ENCODE data around the gene POLL. TPM values are rescaled to one million over a fixed set of nuclear protein-coding genes. Genes with fewer than 3 reads are reported as not detected.

The POLL gene
- total RNA-seq, 1 experiment from 2014 or later, result 46.2 TPM

DNA sequence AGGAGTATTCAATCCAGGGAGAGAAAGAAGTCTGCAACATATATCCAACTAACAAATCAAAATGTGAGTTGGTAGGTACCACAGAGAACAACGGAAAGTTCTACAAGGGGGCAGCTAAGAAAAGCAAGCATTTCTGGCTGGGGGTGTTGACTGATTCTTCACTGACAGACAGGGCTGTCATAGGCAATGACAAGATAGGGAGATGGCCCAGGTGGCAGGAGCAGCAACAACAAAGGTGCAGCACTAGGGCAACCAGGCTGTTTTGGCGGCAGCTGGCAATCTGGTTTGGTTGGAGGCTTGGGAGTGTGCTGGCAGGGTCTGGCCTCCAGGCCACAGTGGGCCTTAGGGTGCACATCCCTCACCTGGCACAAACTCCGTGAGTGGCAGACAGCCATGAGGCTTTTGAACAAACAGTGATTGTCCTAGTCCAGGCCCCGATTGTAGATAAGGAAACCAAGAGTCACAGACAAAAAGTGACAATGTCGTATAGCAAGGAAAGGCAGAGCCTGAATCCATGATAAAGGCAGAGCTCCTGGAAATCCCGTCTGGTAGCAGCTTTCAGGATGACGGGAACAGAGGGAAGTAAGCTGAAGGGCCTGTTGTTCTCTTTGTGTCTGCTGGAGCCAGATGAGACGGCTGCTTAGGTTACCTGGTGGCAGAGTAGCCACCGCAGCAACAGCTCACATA, 28.5 kb upstream of the POLL start (continued):
- TF ChIP-seq, protein P1, sequence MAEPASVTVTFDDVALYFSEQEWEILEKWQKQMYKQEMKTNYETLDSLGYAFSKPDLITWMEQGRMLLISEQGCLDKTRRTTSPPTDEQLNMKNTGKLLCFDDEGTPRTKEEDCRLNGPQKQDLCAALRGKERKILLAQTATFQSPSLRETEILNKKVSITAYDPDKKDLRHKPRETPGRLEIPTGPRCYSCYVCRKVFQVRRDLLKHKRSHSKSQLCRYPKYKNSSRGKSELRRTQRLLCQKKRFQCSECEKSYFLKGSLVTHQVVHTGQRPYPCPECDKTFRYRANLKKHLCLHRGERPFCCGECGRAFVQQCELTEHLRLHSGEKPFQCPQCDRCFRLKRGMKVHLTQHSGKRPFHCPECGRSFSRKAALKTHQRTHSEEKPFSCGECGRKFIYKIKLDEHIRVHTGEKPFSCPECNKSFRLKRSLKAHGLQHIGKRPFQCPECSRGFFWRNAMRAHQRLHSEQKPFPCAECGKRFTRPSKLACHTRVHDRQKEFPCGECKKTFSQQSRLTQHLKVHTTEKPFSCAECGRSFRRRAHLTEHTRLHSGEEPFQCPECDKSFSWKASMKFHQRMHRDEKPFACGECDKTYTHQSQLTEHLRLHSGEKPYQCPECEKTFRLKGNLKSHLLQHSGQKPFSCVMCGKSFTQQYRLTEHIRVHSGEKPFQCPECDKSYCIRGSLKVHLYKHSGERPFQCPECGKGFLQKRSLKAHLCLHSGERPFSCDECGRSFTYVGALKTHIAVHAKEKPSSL (CRISPR knock-in tag; conservative IDR thresholded peaks at IDR 0.05), result no peak
- TF ChIP-seq, protein P2, sequence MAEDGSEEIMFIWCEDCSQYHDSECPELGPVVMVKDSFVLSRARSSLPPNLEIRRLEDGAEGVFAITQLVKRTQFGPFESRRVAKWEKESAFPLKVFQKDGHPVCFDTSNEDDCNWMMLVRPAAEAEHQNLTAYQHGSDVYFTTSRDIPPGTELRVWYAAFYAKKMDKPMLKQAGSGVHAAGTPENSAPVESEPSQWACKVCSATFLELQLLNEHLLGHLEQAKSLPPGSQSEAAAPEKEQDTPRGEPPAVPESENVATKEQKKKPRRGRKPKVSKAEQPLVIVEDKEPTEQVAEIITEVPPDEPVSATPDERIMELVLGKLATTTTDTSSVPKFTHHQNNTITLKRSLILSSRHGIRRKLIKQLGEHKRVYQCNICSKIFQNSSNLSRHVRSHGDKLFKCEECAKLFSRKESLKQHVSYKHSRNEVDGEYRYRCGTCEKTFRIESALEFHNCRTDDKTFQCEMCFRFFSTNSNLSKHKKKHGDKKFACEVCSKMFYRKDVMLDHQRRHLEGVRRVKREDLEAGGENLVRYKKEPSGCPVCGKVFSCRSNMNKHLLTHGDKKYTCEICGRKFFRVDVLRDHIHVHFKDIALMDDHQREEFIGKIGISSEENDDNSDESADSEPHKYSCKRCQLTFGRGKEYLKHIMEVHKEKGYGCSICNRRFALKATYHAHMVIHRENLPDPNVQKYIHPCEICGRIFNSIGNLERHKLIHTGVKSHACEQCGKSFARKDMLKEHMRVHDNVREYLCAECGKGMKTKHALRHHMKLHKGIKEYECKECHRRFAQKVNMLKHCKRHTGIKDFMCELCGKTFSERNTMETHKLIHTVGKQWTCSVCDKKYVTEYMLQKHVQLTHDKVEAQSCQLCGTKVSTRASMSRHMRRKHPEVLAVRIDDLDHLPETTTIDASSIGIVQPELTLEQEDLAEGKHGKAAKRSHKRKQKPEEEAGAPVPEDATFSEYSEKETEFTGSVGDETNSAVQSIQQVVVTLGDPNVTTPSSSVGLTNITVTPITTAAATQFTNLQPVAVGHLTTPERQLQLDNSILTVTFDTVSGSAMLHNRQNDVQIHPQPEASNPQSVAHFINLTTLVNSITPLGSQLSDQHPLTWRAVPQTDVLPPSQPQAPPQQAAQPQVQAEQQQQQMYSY (CRISPR knock-in tag; IDR thresholded peaks at IDR 0.05), result no peak
- TF ChIP-seq, protein P3, sequence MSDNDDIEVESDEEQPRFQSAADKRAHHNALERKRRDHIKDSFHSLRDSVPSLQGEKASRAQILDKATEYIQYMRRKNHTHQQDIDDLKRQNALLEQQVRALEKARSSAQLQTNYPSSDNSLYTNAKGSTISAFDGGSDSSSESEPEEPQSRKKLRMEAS (CRISPR knock-in tag; IDR thresholded peaks at IDR 0.05), result no peak
- no peak for TF ChIP-seq ZNF317 (CRISPR knock-in tag; IDR thresholded peaks at IDR 0.05; ENCODE audit: borderline replicate concordance, low read depth)

DNA sequence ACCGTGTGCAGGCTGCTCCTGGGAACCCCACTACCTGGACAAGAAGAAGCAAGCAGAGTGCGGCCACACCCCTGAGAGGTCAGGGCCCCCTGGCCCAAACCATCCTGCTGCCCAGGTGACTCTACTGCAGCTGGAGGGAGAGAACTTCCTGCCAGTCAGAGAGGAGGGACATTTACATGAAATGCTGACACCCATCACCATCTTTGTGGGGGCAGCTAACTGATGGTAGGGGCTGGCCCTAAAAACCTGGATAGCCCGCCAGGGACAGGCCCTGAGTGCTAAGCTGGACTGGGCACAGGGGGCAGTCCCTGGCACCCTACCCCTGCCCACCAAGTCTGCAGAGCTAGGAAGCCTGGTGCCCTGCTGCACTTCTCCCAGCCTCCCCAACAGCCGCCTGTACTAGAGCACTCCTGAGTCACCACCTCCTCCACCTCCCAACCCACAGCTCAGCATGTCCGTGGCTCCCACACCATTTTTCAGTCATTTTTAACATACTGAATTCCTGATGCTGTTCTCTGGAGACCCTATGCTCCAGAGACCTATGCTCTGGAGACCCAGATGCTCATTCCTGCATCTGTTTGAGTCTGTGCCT, 27.6 kb upstream of the POLL start:
- ATAC-seq (no peak), DNase-seq (ENCODE audit: low spot score) (no peak)
- ChIA-PET CTCF (interaction anchor here (0.8 to 8.5 kb wide), 8 partner anchors 10 to 317 kb away, joined by 3 to 167 read pairs (median 3); no protein-coding TSS in a partner anchor), POLR2A (no interaction called here)
- H3K27ac Mint-ChIP-seq, result peak overlapping the region; percentile 45; the same call in 1 of the 2 replicates
- peaks cover 6% of the 10 kb centered on the region; the same call in 1 of the 2 replicates for H3K36me3 Mint-ChIP-seq
- no peak overlapping the region for H3K4me3 Mint-ChIP-seq
- H3K9me3 Mint-ChIP-seq, result no peaks in the 10 kb centered on the region
- no peaks in the 10 kb centered on the region for H3K27me3 Mint-ChIP-seq (ENCODE audit: low read depth)
- peaks cover 22% of the 10 kb centered on the region for H3K4me1 Mint-ChIP-seq
- TF ChIP-seq, protein P1 (CRISPR knock-in tag; conservative IDR thresholded peaks at IDR 0.05), result no peak
- TF ChIP-seq TEAD4 (CRISPR knock-in tag; IDR thresholded peaks at IDR 0.05) (no peak), SMAD4 (CRISPR knock-in tag; IDR thresholded peaks at IDR 0.05) (no peak), ZNF671 (CRISPR knock-in tag; IDR thresholded peaks at IDR 0.05) (no peak), KAT7 (CRISPR knock-in tag; IDR thresholded peaks at IDR 0.05; ENCODE audit: borderline replicate concordance) (no peak), GABPB1 (CRISPR knock-in tag; IDR thresholded peaks at IDR 0.05) (no peak), JUN (CRISPR knock-in tag; IDR thresholded peaks at IDR 0.05) (no peak), CREB1 (CRISPR knock-in tag; IDR thresholded peaks at IDR 0.05) (no peak), ZNF232 (CRISPR knock-in tag; IDR thresholded peaks at IDR 0.05) (no peak)
- TF ChIP-seq, protein P3 (CRISPR knock-in tag; IDR thresholded peaks at IDR 0.05), result no peak
- TF ChIP-seq, protein P4, sequence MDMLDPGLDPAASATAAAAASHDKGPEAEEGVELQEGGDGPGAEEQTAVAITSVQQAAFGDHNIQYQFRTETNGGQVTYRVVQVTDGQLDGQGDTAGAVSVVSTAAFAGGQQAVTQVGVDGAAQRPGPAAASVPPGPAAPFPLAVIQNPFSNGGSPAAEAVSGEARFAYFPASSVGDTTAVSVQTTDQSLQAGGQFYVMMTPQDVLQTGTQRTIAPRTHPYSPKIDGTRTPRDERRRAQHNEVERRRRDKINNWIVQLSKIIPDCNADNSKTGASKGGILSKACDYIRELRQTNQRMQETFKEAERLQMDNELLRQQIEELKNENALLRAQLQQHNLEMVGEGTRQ (CRISPR knock-in tag; IDR thresholded peaks at IDR 0.05), result no peak
- TF ChIP-seq, protein P5, sequence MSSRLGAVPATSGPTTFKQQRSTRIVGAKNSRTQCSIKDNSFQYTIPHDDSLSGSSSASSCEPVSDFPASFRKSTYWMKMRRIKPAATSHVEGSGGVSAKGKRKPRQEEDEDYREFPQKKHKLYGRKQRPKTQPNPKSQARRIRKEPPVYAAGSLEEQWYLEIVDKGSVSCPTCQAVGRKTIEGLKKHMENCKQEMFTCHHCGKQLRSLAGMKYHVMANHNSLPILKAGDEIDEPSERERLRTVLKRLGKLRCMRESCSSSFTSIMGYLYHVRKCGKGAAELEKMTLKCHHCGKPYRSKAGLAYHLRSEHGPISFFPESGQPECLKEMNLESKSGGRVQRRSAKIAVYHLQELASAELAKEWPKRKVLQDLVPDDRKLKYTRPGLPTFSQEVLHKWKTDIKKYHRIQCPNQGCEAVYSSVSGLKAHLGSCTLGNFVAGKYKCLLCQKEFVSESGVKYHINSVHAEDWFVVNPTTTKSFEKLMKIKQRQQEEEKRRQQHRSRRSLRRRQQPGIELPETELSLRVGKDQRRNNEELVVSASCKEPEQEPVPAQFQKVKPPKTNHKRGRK (CRISPR knock-in tag; IDR thresholded peaks at IDR 0.05; ENCODE audit: borderline replicate concordance), result no peak
- TF ChIP-seq, protein P6, sequence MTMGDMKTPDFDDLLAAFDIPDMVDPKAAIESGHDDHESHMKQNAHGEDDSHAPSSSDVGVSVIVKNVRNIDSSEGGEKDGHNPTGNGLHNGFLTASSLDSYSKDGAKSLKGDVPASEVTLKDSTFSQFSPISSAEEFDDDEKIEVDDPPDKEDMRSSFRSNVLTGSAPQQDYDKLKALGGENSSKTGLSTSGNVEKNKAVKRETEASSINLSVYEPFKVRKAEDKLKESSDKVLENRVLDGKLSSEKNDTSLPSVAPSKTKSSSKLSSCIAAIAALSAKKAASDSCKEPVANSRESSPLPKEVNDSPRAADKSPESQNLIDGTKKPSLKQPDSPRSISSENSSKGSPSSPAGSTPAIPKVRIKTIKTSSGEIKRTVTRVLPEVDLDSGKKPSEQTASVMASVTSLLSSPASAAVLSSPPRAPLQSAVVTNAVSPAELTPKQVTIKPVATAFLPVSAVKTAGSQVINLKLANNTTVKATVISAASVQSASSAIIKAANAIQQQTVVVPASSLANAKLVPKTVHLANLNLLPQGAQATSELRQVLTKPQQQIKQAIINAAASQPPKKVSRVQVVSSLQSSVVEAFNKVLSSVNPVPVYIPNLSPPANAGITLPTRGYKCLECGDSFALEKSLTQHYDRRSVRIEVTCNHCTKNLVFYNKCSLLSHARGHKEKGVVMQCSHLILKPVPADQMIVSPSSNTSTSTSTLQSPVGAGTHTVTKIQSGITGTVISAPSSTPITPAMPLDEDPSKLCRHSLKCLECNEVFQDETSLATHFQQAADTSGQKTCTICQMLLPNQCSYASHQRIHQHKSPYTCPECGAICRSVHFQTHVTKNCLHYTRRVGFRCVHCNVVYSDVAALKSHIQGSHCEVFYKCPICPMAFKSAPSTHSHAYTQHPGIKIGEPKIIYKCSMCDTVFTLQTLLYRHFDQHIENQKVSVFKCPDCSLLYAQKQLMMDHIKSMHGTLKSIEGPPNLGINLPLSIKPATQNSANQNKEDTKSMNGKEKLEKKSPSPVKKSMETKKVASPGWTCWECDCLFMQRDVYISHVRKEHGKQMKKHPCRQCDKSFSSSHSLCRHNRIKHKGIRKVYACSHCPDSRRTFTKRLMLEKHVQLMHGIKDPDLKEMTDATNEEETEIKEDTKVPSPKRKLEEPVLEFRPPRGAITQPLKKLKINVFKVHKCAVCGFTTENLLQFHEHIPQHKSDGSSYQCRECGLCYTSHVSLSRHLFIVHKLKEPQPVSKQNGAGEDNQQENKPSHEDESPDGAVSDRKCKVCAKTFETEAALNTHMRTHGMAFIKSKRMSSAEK (CRISPR knock-in tag; IDR thresholded peaks at IDR 0.05; ENCODE audit: borderline replicate concordance), result no peak
- TF ChIP-seq, protein P7, sequence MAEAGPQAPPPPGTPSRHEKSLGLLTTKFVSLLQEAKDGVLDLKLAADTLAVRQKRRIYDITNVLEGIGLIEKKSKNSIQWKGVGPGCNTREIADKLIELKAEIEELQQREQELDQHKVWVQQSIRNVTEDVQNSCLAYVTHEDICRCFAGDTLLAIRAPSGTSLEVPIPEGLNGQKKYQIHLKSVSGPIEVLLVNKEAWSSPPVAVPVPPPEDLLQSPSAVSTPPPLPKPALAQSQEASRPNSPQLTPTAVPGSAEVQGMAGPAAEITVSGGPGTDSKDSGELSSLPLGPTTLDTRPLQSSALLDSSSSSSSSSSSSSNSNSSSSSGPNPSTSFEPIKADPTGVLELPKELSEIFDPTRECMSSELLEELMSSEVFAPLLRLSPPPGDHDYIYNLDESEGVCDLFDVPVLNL (CRISPR knock-in tag; IDR thresholded peaks at IDR 0.05; ENCODE audit: borderline replicate concordance, low read depth), result no peak

All from WTC11 (cell line).